H1 (cell line): Measurements from ENCODE around the gene FRY. TPM values are rescaled to one million over a fixed set of nuclear protein-coding genes. Genes with fewer than 3 reads are reported as not detected.

ENCODE experiments used
- CTCF ChIA-PET: fragments of 300-600 bp; sonication (Branson Sonifier 250); formaldehyde crosslinking; loops from one replicate; lab custom pipeline; 2021; ENCODE audit not compliant: partially characterized antibody; lab: Charles Lee
- POLR2A ChIA-PET: fragments of 300-600 bp; sonication (Branson Sonifier 250); formaldehyde crosslinking; loops from one replicate; lab custom pipeline; 2021; ENCODE audit warnings: inconsistent platforms; ENCODE audit not compliant: partially characterized antibody; lab: Charles Lee
- DNase-seq, 2 experiments: peaks; one replicate each; pipeline versions ENCODE4 v3.0.0 to v3.0.0-alpha.2; 2010 to 2022; ENCODE audit warnings: low spot score in 2 of 2, low read depth in 1 of 2, mixed read lengths in 1 of 2
- FAIRE-seq: peaks from 2 replicates; lab custom pipeline; 2011; peaks lifted over from hg19 to GRCh38; lab: Jason Lieb, UNC
- H2AFZ ChIP-seq: 2 replicates; pipeline ENCODE4 v1.8.1; 2012; ENCODE audit warnings: low read length, inconsistent platforms
- H2AK5ac ChIP-seq: 2 replicates; pipeline ENCODE4 v1.6.1; 2013; ENCODE audit warnings: low read depth, low read length
- H2BK120ac ChIP-seq: replicated peaks from 2 replicates; pipeline ENCODE3; 2013; ENCODE audit warnings: low read depth, low read length, inconsistent platforms
- H2BK12ac ChIP-seq: 2 replicates; pipeline ENCODE4 v1.6.1; 2013; ENCODE audit warnings: low read depth, low read length
- H2BK15ac ChIP-seq: 2 replicates; pipeline ENCODE4 v1.6.1; 2013; ENCODE audit warnings: low read length
- H2BK20ac ChIP-seq: 2 replicates; pipeline ENCODE4 v1.6.1; 2013; ENCODE audit warnings: low read length
- H2BK5ac ChIP-seq: 2 replicates; pipeline ENCODE4 v1.6.1; 2013; ENCODE audit warnings: low read depth, low read length
- H3K14ac ChIP-seq: 2 replicates; pipeline ENCODE4 v1.6.1; 2013; ENCODE audit warnings: inconsistent platforms; ENCODE audit not compliant: insufficient read length
- H3K18ac ChIP-seq: 2 replicates; pipeline ENCODE4 v1.6.1; 2013; ENCODE audit warnings: low read length; ENCODE audit errors: extremely low read depth
- H3K23ac ChIP-seq: 2 replicates; pipeline ENCODE4 v1.6.1; 2013; ENCODE audit warnings: inconsistent platforms; ENCODE audit not compliant: insufficient read length
- H3K23me2 ChIP-seq: 2 replicates; pipeline ENCODE4 v1.6.1; 2013; ENCODE audit warnings: low read depth, low read length
- H3K27ac ChIP-seq: 2 replicates; pipeline ENCODE4 v1.6.1; 2011; ENCODE audit warnings: low read depth, low read length, inconsistent platforms
- H3K27me3 ChIP-seq, 4 experiments: replicated peaks in 1 of 4; 1 replicate in 1 of 4; 2 replicates in 3 of 4; pipeline versions ENCODE4 v1.6.1 to v1.8.1; 2011 to 2013; ENCODE audit warnings: low read length in 3 of 4, mild to moderate bottlenecking in 3 of 4, inconsistent platforms in 2 of 4, mixed read lengths in 2 of 4, moderate library complexity in 1 of 4; ENCODE audit not compliant: control insufficient read depth in 3 of 4, insufficient read depth in 3 of 4; ENCODE audit errors: extremely low read depth in 1 of 4
- H3K36me3 ChIP-seq, 4 experiments: 2 replicates each; pipeline versions ENCODE4 v1.6.1 to v1.8.1; 2011 to 2013; ENCODE audit warnings: mild to moderate bottlenecking in 4 of 4, low read length in 3 of 4, moderate library complexity in 2 of 4, control low read depth in 1 of 4, inconsistent platforms in 1 of 4; ENCODE audit not compliant: insufficient read depth in 4 of 4, control insufficient read depth in 2 of 4
- H3K4ac ChIP-seq: replicated peaks from 2 replicates; pipeline ENCODE3; 2013; ENCODE audit warnings: low read length, low read depth, mixed read lengths, inconsistent platforms; ENCODE audit not compliant: insufficient read length
- H3K4me1 ChIP-seq, 4 experiments: replicated peaks in 1 of 4; 1 replicate in 1 of 4; 2 replicates in 3 of 4; pipeline versions ENCODE4 v1.6.1 to v1.8.1; 2011 to 2013; ENCODE audit warnings: low read length in 3 of 4, inconsistent platforms in 2 of 4, mixed read lengths in 1 of 4; ENCODE audit not compliant: insufficient read depth in 4 of 4, control insufficient read depth in 3 of 4
- H3K4me2 ChIP-seq, 2 experiments: 2 replicates each; pipeline versions ENCODE4 v1.6.1 to v1.8.1; 2011 to 2013; ENCODE audit warnings: low read depth in 2 of 2, low read length in 2 of 2, control low read depth in 1 of 2, inconsistent platforms in 1 of 2, mild to moderate bottlenecking in 1 of 2; ENCODE audit not compliant: insufficient read depth in 1 of 2
- H3K4me3 ChIP-seq, 4 experiments: fragments of 200-600, 300-600 bp in 1 of 4; sonication (generic), shearing (Covaris generic), sonication (Bioruptor Twin) in 1 of 4; 2 replicates each; pipeline versions ENCODE4 v1.5.1 to v1.8.1; 2011 to 2016; ENCODE audit warnings: low read length in 4 of 4, low read depth in 3 of 4, control low read depth in 2 of 4, inconsistent platforms in 2 of 4, mild to moderate bottlenecking in 2 of 4, mixed read lengths in 1 of 4, moderate library complexity in 1 of 4; ENCODE audit not compliant: insufficient read depth in 2 of 4; ENCODE audit errors: extremely low read depth in 1 of 4
- H3K56ac ChIP-seq: replicated peaks from 2 replicates; pipeline ENCODE3; 2013; ENCODE audit warnings: low read depth, mild to moderate bottlenecking, mixed read lengths, low read length, inconsistent platforms; ENCODE audit not compliant: insufficient read length
- H3K79me1 ChIP-seq: 2 replicates; pipeline ENCODE4 v1.6.1; 2013; ENCODE audit warnings: low read depth, low read length, control low read depth
- H3K79me2 ChIP-seq, 2 experiments: 2 replicates each; pipeline versions ENCODE4 v1.6.1 to v1.8.1; 2012 to 2013; ENCODE audit warnings: low read length in 2 of 2, mild to moderate bottlenecking in 2 of 2, inconsistent platforms in 1 of 2; ENCODE audit not compliant: insufficient read depth in 2 of 2, control insufficient read depth in 1 of 2
- H3K9ac ChIP-seq, 4 experiments: replicated peaks in 1 of 4; 1 replicate in 1 of 4; 2 replicates in 3 of 4; pipeline versions ENCODE4 v1.6.1 to v1.8.1; 2011 to 2013; ENCODE audit warnings: low read depth in 3 of 4, low read length in 3 of 4, control low read depth in 2 of 4, mild to moderate bottlenecking in 2 of 4, moderate library complexity in 2 of 4, inconsistent platforms in 1 of 4; ENCODE audit errors: extremely low read depth in 1 of 4
- H3K9me3 ChIP-seq, 2 experiments: 2 replicates each; pipeline versions ENCODE4 v1.6.1 to v1.8.1; 2012 to 2013; ENCODE audit warnings: mild to moderate bottlenecking in 2 of 2, moderate library complexity in 2 of 2, control low read depth in 1 of 2, inconsistent platforms in 1 of 2, low read depth in 1 of 2, low read length in 1 of 2, mixed read lengths in 1 of 2; ENCODE audit not compliant: insufficient read depth in 2 of 2
- H4K20me1 ChIP-seq, 2 experiments: replicated peaks in 1 of 2; 2 replicates each; pipeline versions ENCODE3 to v1.8.1; 2011 to 2013; ENCODE audit warnings: inconsistent platforms in 2 of 2, low read length in 2 of 2, mild to moderate bottlenecking in 1 of 2; ENCODE audit not compliant: insufficient read depth in 2 of 2, control insufficient read depth in 1 of 2
- H4K5ac ChIP-seq: 2 replicates; pipeline ENCODE4 v1.6.1; 2013; ENCODE audit warnings: low read length, low read depth, mixed read lengths, inconsistent platforms; ENCODE audit not compliant: insufficient read length
- H4K8ac ChIP-seq: 2 replicates; pipeline ENCODE4 v1.8.0; 2013; ENCODE audit warnings: mild to moderate bottlenecking, moderate library complexity, low read length, inconsistent platforms; ENCODE audit not compliant: insufficient read depth; ENCODE audit errors: extremely low read depth
- H4K91ac ChIP-seq: replicated peaks from 2 replicates; pipeline ENCODE3; 2013; ENCODE audit warnings: low read length, mixed read lengths, inconsistent platforms; ENCODE audit not compliant: insufficient read length
- ATF2 ChIP-seq: IDR thresholded peaks from 2 replicates; pipeline ENCODE4 v1.6.1; 2012; ENCODE audit warnings: low read length, inconsistent platforms
- POU5F1 ChIP-seq: IDR thresholded peaks from 2 replicates; pipeline ENCODE4 v1.6.1; 2011; ENCODE audit warnings: low read depth, mild to moderate bottlenecking, low read length, moderate library complexity
- SP1 ChIP-seq: IDR thresholded peaks from 2 replicates; pipeline ENCODE4 v1.6.1; 2011; ENCODE audit warnings: low read depth, low read length
- WGBS, 2 experiments: shearing (Covaris generic) in 1 of 2; methylation state at CpG; one replicate each; pipeline versions ENCODE4 v1.1.6 to v1.1.7; 2013 to 2015; ENCODE audit warnings: low lambda C conversion rate in 2 of 2, mixed read lengths in 2 of 2, inconsistent platforms in 1 of 2, low coverage in 1 of 2, missing lambda C conversion rate in 1 of 2; ENCODE audit not compliant: insufficient replicate concordance in 2 of 2, insufficient coverage in 1 of 2, insufficient read length in 1 of 2; ENCODE audit errors: extremely low coverage in 1 of 2, missing lambda C conversion rate in 1 of 2; 5-methylcytosine and 5-hydroxymethylcytosine counted together
- polyA plus RNA-seq, 7 experiments: library from polyadenylated mRNA; depleted of rRNA in 3 of 7; stranded (reverse) in 5 of 7; unstranded in 2 of 7; fragments of >200 nt in 5 of 7; fragments of 200-250 nt in 2 of 7; gene quantifications; 1 replicate in 5 of 7; 2 replicates in 1 of 7; 4 replicates in 1 of 7; pipeline versions ENCODE4 v1.2.1 to v1.2.3, GENCODE V29; 2011 to 2013; ENCODE audit warnings: missing spikeins in 2 of 7, mixed read lengths in 2 of 7
- total RNA-seq: library from RNA; stranded (reverse); fragmentation: NEBNext Ultra II Directional; extraction: Animal tissue kit (Norgen Biotek cat#: 25700); gene quantifications from 2 replicates; pipeline ENCODE4 v1.2.1, GENCODE V29; 2021

FRY gene
- total and polyA plus RNA-seq, 2 of the 8 experiments (the other 6 are each of a cell fraction or from before 2014, with no cell fraction given): 4.3 to 9.2 TPM

DNA sequence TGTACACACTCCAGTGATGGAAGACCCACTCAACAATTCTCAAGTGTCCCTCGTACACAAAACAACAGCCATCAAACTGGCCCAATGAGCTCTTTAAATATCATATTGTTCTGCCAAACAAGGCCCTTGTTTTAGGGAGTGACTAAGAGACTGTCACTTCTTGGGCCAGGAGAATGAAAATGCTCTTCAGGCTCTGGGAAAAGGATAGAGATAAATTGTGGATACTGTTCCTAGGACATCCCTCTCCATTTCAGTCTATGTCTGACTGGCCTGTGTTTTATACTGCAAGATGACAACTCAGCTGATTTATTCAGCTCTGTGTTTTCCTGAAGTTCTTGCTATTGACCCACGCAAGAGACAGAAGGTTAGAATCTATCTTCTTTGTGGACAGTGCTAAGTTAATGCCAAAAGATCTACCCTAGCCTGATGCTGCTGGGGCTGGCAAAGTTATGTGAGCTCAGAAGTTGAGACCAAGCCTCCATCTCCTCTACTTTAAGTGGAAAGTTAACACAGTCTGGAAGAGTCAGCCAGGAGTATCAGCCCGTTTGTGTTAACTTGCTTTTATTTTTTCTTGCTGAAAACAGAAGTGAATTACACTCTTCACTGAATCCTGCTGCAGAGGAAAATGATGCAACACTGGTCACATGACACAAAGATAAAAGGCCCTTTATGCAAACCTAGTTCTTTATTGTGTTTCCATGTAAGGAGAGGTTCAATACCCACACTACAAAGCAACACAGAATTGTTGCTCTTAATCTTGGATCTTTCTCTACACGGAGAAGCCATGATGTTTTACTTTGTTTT is 14.6 kb downstream of the FRY start:
- H3K27ac ChIP-seq: no peak overlapping the region
- TF ChIP-seq ATF2 (no peak), POU5F1 (no peak), SP1 (no peak)

More for the DNA sequence above, 14.6 kb downstream of the FRY start:
- H3K18ac ChIP-seq: no peak overlapping the region; the same call in 1 of the 2 replicates
- peak overlapping the region; percentile 11; the same call in 1 of the 2 replicates for H2BK20ac ChIP-seq
- POLR2A ChIA-PET: interaction anchor here (1.0 to 2.4 kb wide), 3 partner anchors 11 to 17 kb away, joined by 3 to 7 read pairs (median 3); partner anchors contain the start of gene FRY
- no peak overlapping the region for H2BK15ac ChIP-seq
- no peak overlapping the region for H4K5ac ChIP-seq
- H3K9me3 ChIP-seq: no peaks in the 10 kb centered on the region
- no peak overlapping the region for H3K9ac ChIP-seq
- H3K56ac ChIP-seq: no peak overlapping the region
- no peaks in the 10 kb centered on the region; a peak in 1 of 8 replicates for H3K36me3 ChIP-seq
- CTCF ChIA-PET: interaction anchor here (0.8 to 3.6 kb wide), 3 partner anchors 27 to 118 kb away, joined by 3 to 11 read pairs (median 3); no protein-coding TSS in a partner anchor
- 70% methylated on average over 4 of the region's 4 CpGs; no CpG with 5 or more reads in 1 of the 2 experiments for WGBS, 2 experiments
- no peaks in the 10 kb centered on the region for H3K79me2 ChIP-seq
- H2BK120ac ChIP-seq: no peak overlapping the region
- H3K4ac ChIP-seq: no peak overlapping the region
- H3K27me3 ChIP-seq: no peaks in the 10 kb centered on the region
- H3K23me2 ChIP-seq: no peaks in the 10 kb centered on the region
- H3K23ac ChIP-seq: no peak overlapping the region
- no peak overlapping the region for H3K4me3 ChIP-seq
- H3K79me1 ChIP-seq: no peaks in the 10 kb centered on the region
- 0 out of 4 replicates have a peak overlapping the region, but pooled peaks of 1 of the 2 experiments have one; percentile 7 for H3K4me2 ChIP-seq
- no peak overlapping the region for H4K91ac ChIP-seq
- peak overlapping the region; percentile 63; the same call in 1 of the 2 replicates for H2BK5ac ChIP-seq
- FAIRE-seq: peak; percentile 62
- no peaks in the 10 kb centered on the region for H4K20me1 ChIP-seq
- no peak overlapping the region for H2AK5ac ChIP-seq
- DNase-seq: no peak
- no peak overlapping the region for H3K14ac ChIP-seq
- no peak overlapping the region for H2AFZ ChIP-seq
- H2BK12ac ChIP-seq: peak overlapping the region; percentile 65; the same call in 1 of the 2 replicates
- peaks cover 0 to 9% (median 3%) of the 10 kb centered on the region in 4 experiments; a peak in 3 of 7 replicates for H3K4me1 ChIP-seq
- H4K8ac ChIP-seq: no peak overlapping the region
